ENCODE data around the gene TLN1.

DNA sequence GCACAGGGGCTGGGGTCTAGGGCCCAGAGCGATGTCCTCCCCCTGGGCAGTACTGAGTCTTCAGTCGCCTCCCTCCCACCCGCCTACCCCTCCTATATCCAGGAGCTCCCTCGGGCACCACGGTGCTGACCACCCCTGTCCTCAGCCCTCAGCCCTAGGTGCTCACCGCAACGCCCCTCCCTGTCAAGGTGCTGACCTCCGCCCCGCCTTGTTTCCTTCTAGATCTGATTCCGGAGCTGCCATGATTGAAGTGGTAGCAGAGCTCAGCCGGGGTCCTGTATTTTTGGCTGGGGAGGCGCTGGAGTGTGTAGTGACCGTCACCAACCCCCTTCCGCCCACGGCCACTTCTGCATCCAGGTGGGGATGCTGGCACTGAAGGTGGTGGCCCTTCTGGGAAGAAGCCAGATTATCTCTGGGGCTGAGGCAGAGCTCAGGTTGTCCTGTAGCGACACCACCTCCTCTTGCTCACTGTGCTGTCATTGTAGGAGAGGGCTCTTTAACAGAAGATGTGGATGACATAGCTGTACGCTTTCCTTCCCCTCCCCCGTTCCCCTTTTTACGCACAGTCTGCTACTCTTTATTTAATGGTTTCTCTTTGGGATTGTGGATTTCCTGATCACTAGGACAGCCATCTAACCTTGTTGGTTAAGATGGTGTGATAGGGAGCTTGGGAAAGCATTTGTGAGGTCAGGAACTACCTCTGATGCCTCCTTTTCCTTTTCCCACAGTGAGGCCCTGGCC is 17.7 kb upstream of the TLN1 start:
- TF ChIP-seq, protein P1, sequence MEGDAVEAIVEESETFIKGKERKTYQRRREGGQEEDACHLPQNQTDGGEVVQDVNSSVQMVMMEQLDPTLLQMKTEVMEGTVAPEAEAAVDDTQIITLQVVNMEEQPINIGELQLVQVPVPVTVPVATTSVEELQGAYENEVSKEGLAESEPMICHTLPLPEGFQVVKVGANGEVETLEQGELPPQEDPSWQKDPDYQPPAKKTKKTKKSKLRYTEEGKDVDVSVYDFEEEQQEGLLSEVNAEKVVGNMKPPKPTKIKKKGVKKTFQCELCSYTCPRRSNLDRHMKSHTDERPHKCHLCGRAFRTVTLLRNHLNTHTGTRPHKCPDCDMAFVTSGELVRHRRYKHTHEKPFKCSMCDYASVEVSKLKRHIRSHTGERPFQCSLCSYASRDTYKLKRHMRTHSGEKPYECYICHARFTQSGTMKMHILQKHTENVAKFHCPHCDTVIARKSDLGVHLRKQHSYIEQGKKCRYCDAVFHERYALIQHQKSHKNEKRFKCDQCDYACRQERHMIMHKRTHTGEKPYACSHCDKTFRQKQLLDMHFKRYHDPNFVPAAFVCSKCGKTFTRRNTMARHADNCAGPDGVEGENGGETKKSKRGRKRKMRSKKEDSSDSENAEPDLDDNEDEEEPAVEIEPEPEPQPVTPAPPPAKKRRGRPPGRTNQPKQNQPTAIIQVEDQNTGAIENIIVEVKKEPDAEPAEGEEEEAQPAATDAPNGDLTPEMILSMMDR (conservative IDR thresholded peaks at IDR 0.05; ENCODE audit: low read depth, low read length), result no peak
- no peak for TF ChIP-seq EZH2 (IDR thresholded peaks at IDR 0.05; ENCODE audit: borderline replicate concordance, low read depth, low read length, poor library complexity, severe bottlenecking)

Measured in A673 (cell line).